Measurements from ENCODE around the gene CDKAL1. TPM values are rescaled to one million over a fixed set of nuclear protein-coding genes. Genes with fewer than 3 reads are reported as not detected.

Gene CDKAL1
- total RNA-seq, 1 donor from 2014 or later, result 34.3 TPM

DNA sequence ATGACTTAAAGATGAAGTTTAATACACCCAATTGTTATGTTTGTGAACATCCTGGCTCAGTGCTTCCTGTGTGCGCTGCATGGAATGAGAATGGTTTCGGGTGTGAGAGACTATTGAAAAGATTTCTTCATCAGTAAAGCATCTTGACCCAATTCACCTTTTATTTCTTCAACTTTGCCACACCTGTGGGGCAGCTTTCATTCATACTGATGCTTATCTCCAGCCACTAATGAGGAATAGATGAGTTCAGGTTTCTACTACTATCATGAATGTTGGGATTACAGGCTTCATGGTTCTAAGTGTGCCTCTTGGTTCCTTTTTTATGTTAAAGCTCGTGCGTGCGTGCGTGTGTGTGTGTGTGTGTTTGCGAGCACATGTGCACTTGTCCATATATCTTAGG, 685.6 kb downstream of the CDKAL1 start:
- no peak for DNase-seq (ENCODE audit: low spot score, unreplicated experiment)
- peaks cover 8% of the 10 kb centered on the region for H3K4me1 Mint-ChIP-seq (ENCODE audit: low read depth)
- no peaks in the 10 kb centered on the region for H3K27me3 Mint-ChIP-seq
- H3K36me3 Mint-ChIP-seq (ENCODE audit: insufficient read depth), result no peaks in the 10 kb centered on the region
- no peak overlapping the region for H3K27ac Mint-ChIP-seq
- H3K9me3 Mint-ChIP-seq (ENCODE audit: low read depth), result no peaks in the 10 kb centered on the region
- TF ChIP-seq, protein P1, sequence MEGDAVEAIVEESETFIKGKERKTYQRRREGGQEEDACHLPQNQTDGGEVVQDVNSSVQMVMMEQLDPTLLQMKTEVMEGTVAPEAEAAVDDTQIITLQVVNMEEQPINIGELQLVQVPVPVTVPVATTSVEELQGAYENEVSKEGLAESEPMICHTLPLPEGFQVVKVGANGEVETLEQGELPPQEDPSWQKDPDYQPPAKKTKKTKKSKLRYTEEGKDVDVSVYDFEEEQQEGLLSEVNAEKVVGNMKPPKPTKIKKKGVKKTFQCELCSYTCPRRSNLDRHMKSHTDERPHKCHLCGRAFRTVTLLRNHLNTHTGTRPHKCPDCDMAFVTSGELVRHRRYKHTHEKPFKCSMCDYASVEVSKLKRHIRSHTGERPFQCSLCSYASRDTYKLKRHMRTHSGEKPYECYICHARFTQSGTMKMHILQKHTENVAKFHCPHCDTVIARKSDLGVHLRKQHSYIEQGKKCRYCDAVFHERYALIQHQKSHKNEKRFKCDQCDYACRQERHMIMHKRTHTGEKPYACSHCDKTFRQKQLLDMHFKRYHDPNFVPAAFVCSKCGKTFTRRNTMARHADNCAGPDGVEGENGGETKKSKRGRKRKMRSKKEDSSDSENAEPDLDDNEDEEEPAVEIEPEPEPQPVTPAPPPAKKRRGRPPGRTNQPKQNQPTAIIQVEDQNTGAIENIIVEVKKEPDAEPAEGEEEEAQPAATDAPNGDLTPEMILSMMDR (IDR thresholded peaks at IDR 0.05; ENCODE audit: unreplicated experiment), result no peak
- H3K4me3 Mint-ChIP-seq (ENCODE audit: low read depth), result no peak overlapping the region

DNA sequence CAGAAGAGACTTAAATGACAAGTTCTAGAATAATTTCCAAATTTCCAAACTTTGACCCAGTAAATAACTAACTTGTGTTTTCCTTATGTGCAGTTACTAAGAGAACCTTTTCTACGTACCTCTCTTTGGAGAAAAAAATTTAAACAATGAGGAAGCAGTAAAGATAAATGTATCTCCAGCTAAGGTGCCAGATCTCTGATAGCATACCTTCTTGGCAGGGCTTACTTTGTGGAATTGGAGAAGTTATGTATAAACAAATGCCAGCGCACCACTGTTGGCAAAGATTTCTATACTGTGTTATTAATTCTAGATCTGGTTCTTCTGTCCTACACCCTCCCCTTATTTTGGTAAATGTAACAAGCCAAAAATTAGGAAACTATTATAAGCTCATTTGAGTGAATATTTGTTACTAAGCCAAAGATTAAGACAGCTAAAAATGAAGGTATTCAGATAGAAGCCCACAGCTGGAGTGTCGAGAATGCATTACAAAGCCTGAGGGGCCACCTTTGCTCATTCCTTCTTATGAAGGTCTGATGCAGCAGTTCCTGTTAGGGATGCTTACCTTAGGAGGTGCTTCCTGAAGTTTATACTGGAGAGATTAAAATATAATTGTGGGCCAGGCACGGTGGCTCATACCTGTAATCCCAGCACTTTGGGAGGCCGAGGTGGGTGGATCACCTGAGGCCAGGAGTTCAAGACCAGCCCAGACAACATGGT, 686.2 kb downstream of the CDKAL1 start:
- peaks cover 8% of the 10 kb centered on the region for H3K4me1 Mint-ChIP-seq (ENCODE audit: low read depth)
- no peaks in the 10 kb centered on the region for H3K36me3 Mint-ChIP-seq (ENCODE audit: insufficient read depth)
- H3K4me3 Mint-ChIP-seq (ENCODE audit: low read depth), result no peak overlapping the region
- H3K27me3 Mint-ChIP-seq, result no peaks in the 10 kb centered on the region
- no peaks in the 10 kb centered on the region for H3K9me3 Mint-ChIP-seq (ENCODE audit: low read depth)
- TF ChIP-seq, protein P1 (IDR thresholded peaks at IDR 0.05; ENCODE audit: unreplicated experiment), result no peak
- no peak overlapping the region for H3K27ac Mint-ChIP-seq
- DNase-seq (ENCODE audit: low spot score, unreplicated experiment), result no peak

DNA sequence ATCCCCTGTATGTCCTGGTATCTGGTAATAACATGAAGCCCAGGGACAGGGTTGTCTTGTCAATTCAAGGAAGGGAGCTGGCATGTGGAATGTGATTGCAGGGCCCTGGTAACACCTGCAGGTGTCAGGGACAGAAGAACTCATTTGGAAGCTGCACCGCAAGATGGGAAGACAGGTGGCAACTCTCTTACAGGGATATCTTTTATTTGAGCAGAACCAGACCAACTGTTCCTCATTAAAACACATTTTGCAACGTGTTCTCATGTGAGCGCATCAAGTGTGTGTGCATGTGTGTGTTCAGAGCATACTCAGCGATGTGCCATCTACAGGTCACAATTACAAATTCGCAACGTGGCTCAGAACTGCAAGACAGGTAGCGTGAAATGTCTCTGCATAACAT, 688.4 kb downstream of the CDKAL1 start:
- no peak for DNase-seq (ENCODE audit: low spot score, unreplicated experiment)
- Mint-ChIP-seq H3K9me3 (ENCODE audit: low read depth) (no peaks in the 10 kb centered on the region), H3K36me3 (ENCODE audit: insufficient read depth) (peaks cover 2% of the 10 kb centered on the region), H3K27me3 (no peaks in the 10 kb centered on the region), H3K4me1 (ENCODE audit: low read depth) (peaks cover 8% of the 10 kb centered on the region), H3K4me3 (ENCODE audit: low read depth) (no peak overlapping the region), H3K27ac (no peak overlapping the region)
- TF ChIP-seq, protein P1 (IDR thresholded peaks at IDR 0.05; ENCODE audit: unreplicated experiment), result no peak

DNA sequence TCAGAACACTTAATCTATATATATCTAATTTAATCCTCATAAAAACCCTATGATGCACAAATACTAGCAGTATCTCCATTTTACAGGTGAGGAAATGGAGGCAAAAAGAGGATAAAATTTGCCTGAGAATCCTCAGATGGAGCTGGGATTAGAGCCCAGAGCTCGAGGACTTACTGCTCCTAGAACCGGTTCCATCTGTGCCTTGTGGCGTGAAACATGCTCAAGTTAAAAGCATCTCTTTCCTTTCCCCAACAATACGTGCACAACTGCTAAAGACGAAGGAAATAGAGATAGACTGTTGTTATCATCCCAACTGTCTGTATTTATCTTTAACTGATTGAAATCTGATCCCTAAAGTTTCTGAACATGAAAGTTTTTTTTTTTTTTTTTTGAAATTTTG, 691.7 kb downstream of the CDKAL1 start:
- DNase-seq (ENCODE audit: low spot score, unreplicated experiment), result no peak

DNA sequence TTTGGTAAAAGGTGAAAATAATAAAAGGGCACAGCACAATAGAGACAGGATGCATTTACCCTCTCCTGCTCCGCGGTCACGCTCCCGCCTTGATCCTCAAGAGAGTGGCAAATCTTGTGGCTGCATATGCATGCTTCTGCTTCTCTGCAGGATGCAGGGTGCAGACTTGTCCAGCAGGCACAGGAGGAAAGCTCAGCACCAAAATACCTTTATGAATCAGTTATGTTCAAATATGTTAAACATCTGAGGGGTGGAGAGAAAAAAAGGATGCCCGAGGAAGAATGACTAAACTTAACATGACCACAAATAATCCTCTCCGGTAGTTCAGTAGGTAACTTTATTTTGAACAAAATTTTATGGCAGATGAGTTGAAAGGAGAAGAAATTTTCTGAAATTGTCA, 693.2 kb downstream of the CDKAL1 start:
- H3K4me3 Mint-ChIP-seq (ENCODE audit: low read depth), result no peak overlapping the region
- TF ChIP-seq, protein P1 (IDR thresholded peaks at IDR 0.05; ENCODE audit: unreplicated experiment), result no peak
- H3K27ac Mint-ChIP-seq, result no peak overlapping the region
- peaks cover 7% of the 10 kb centered on the region for H3K4me1 Mint-ChIP-seq (ENCODE audit: low read depth)
- H3K9me3 Mint-ChIP-seq (ENCODE audit: low read depth), result no peaks in the 10 kb centered on the region
- no peaks in the 10 kb centered on the region for H3K27me3 Mint-ChIP-seq
- no peak for DNase-seq (ENCODE audit: low spot score, unreplicated experiment)
- H3K36me3 Mint-ChIP-seq (ENCODE audit: insufficient read depth), result peaks cover 9% of the 10 kb centered on the region

More for the DNA sequence above, 691.7 kb downstream of the CDKAL1 start:
- Mint-ChIP-seq H3K4me3 (ENCODE audit: low read depth) (no peak overlapping the region), H3K27ac (no peak overlapping the region), H3K4me1 (ENCODE audit: low read depth) (peaks cover 7% of the 10 kb centered on the region), H3K9me3 (ENCODE audit: low read depth) (no peaks in the 10 kb centered on the region), H3K36me3 (ENCODE audit: insufficient read depth) (peaks cover 3% of the 10 kb centered on the region), H3K27me3 (no peaks in the 10 kb centered on the region)
- TF ChIP-seq, protein P1 (IDR thresholded peaks at IDR 0.05; ENCODE audit: unreplicated experiment), result no peak

Data from progenitor cell of endocrine pancreas (in vitro differentiated cells).